ENCODE measurements around the gene CD300LF. TPM values are rescaled to one million over a fixed set of nuclear protein-coding genes. Genes with fewer than 3 reads are reported as not detected.

CD300LF gene
- polyA plus RNA-seq, 1 donor: 0.18 TPM

GRCh38 chr17:74686761-74687160 is 26.0 kb downstream of the CD300LF start:
- DNase-seq: no peak

GRCh38 chr17:74682471-74683190 is 30.1 kb downstream of the CD300LF start:
- DNase-seq: no peak

GRCh38 chr17:74682028-74682427 is 30.7 kb downstream of the CD300LF start:
- DNase-seq: no peak

GRCh38 chr17:74680941-74681340 is 31.8 kb downstream of the CD300LF start:
- no peak for DNase-seq

- no peak for DNase-seq
Measured at GRCh38 chr17:74680213-74680612, 32.5 kb downstream of the CD300LF start.

GRCh38 chr17:74679374-74679773 is 33.3 kb downstream of the CD300LF start:
- no peak for DNase-seq

GRCh38 chr17:74678541-74678940 is 34.2 kb downstream of the CD300LF start:
- DNase-seq: no peak

GRCh38 chr17:74677558-74678466 is 34.9 kb downstream of the CD300LF start:
- DNase-seq: no peak

- DNase-seq: peak; percentile 84
Measured at GRCh38 chr17:74671031-74671771, 41.5 kb downstream of the CD300LF start.

GRCh38 chr17:74670329-74670728 is 42.4 kb downstream of the CD300LF start:
- DNase-seq: no peak

GRCh38 chr17:74663561-74663960 is 49.2 kb downstream of the CD300LF start:
- no peak for DNase-seq

- no peak for DNase-seq
Measured at GRCh38 chr17:74659889-74660288, 52.8 kb downstream of the CD300LF start.

- DNase-seq: no peak
Measured at GRCh38 chr17:74658620-74659019, 54.1 kb downstream of the CD300LF start.

GRCh38 chr17:74654742-74655141 is 58.0 kb downstream of the CD300LF start:
- no peak for DNase-seq

- no peak for DNase-seq
Measured at GRCh38 chr17:74652020-74652419, 60.7 kb downstream of the CD300LF start.

- DNase-seq: no peak
Measured at GRCh38 chr17:74649909-74650308, 62.8 kb downstream of the CD300LF start.

GRCh38 chr17:74647871-74648672 is 64.7 kb downstream of the CD300LF start:
- DNase-seq: no peak

- DNase-seq: no peak
Measured at GRCh38 chr17:74646231-74646630, 66.5 kb downstream of the CD300LF start.

GRCh38 chr17:74645010-74645409 is 67.7 kb downstream of the CD300LF start:
- no peak for DNase-seq

- DNase-seq: no peak
Measured at GRCh38 chr17:74644419-74644818, 68.3 kb downstream of the CD300LF start.
